ENCODE measurements around the gene TRABD2A.
"Not testable (repeated sequence)": the region's sequence is repeated elsewhere in the genome, so short reads cannot be mapped to it uniquely, and the experiment has no call there.

Gene TRABD2A

DNA sequence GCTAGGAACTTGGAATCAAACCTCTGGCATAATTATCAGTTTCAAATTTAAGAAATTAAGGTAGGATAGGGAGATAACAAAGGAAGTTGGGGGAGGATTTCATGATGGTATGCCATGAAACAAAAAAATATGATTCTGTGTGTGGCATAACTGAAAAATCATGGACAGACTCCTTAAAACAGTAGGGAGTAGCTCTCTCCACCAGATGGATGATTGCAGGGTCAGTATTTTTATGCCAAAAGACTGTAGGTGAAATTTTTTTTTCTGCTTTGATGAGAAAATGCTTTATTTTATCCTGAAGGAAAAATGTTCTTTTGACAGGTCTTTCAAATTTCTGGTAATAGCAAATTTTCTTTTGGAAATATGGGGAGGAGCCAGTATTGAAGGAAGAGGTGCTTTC, 94.3 kb downstream of the TRABD2A start:
- Histone ChIP-seq H3K9ac (no peak overlapping the region), H3K27ac (no peak overlapping the region), H3K27me3 (no peaks in the 10 kb centered on the region), H3K4me1 (peaks cover 14% of the 10 kb centered on the region), H3K9me3 (no peaks in the 10 kb centered on the region), H4K20me1 (no peaks in the 10 kb centered on the region), H3K36me3 (no peaks in the 10 kb centered on the region), H3K4me3 (no peak overlapping the region), H3K4me2 (no peak overlapping the region)
- TF ChIP-seq Cebpa-rat (IDR thresholded peaks at IDR 0.05) = no peak

DNA sequence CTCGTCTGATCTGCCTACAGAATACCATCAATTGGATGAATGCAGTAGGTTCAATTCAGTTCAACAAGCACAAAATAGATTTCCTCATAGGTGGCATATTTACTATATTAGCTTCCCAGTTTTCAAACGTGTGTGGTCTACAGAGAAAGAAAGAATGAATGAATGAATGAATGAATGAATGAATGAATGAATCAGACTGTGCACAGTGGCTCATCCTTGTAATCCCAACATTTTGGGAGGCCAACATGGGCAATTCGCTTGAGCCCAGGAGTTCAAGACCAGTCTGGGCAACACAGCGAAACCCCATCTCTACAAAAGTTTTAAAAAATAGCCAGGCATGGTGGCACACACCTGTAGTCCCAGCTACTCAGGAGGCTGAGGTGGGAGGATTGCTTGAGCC, 94.9 kb downstream of the TRABD2A start:
- H3K4me2 ChIP-seq = no peak overlapping the region
- H3K4me1 ChIP-seq = peaks cover 14% of the 10 kb centered on the region
- H4K20me1 ChIP-seq = no peaks in the 10 kb centered on the region
- no peak for TF ChIP-seq Cebpa-rat (IDR thresholded peaks at IDR 0.05)
- H3K9ac ChIP-seq = no peak overlapping the region
- H3K36me3 ChIP-seq = no peaks in the 10 kb centered on the region
- H3K27me3 ChIP-seq = no peaks in the 10 kb centered on the region
- H3K4me3 ChIP-seq = no peak overlapping the region
- no peak overlapping the region for H3K27ac ChIP-seq
- H3K9me3 ChIP-seq = no peaks in the 10 kb centered on the region

DNA sequence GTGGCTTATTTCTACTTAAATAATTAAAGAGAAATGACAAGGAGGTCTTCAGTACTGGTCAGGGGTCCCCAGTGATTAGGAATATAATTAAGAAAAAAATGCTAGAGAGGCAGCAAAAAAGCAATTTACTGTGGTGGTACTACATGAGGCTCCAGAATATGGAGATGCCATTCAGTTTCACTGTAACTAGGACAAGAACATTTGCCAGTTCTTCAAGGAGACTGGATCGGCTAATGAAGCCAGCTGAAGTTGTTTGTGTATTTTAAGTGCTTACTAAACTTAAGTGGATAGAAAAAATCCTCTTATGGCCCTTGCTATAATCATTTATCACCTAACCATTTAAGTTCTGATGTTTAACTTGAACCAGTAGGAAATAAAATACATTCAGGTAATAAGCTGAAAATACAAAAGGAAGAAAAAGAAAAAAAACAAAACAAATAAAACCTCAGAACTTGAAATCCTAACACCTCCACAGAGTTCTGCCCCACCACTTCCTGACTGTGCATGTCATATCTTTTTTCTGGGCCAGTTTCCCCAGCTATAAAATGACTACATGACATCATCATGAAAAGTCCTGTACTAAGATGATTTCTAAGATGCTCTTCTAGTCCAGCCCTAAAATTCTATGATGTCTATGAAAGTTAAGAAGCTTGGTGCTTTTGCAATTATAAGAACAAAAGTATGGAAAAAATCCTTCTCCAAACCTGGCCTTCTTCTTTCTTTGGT, 98.0 kb downstream of the TRABD2A start:
- peak overlapping the region; percentile 19; the same call in 1 of the 2 replicates for H3K4me2 ChIP-seq
- no peaks in the 10 kb centered on the region for H3K27me3 ChIP-seq
- H3K27ac ChIP-seq = no peak overlapping the region
- H3K9ac ChIP-seq = no peak overlapping the region
- no peaks in the 10 kb centered on the region for H4K20me1 ChIP-seq
- H3K9me3 ChIP-seq = no peaks in the 10 kb centered on the region
- no peaks in the 10 kb centered on the region for H3K36me3 ChIP-seq
- H3K4me3 ChIP-seq = no peak overlapping the region
- no peak for TF ChIP-seq Cebpa-rat (IDR thresholded peaks at IDR 0.05)
- H3K4me1 ChIP-seq = peaks cover 14% of the 10 kb centered on the region

DNA sequence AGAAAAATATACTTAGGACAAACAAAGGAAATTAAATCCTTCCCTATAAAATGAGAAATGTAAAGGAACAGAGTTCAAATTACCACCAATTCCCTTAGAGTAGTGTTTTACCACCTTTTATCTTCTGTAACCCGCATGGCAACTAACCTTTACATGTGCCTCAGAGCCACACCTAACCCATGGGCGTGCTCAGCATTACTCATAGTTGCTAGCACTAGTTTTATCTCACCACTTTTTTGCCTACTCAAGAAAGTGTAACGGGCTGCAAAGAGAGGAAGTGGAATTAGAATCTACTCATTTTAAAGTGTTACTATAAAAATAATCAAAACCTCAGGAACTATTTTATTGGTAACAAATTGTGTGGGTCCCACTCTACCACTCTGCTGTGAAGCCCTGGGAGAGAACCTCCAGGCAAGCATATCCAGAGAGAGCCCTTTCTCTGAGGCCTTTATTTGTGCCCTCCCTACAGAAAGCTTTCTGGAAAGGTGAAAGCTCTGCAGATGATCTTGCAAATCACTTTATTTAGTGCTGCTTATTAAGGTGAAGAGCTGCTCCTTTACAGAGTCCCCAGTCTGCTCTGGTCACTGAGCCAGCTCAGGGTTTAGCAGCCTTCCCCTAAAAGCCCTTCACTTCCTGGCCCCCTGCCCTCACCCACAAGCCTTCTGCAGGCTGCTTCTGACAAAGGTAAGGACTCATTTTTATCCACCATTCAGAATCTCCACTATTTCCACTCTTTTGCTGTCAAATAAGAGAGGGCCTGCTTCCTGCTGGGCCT, 98.8 kb downstream of the TRABD2A start:
- H3K27ac ChIP-seq = no peak overlapping the region
- H3K36me3 ChIP-seq = no peaks in the 10 kb centered on the region
- peak overlapping the region; percentile 19 for H3K4me2 ChIP-seq
- peaks cover 14% of the 10 kb centered on the region for H3K4me1 ChIP-seq
- H3K9me3 ChIP-seq = 0 out of 2 replicates have a peak, but pooled peaks cover 6% of the 10 kb centered on the region
- H3K27me3 ChIP-seq = no peaks in the 10 kb centered on the region
- TF ChIP-seq Cebpa-rat (IDR thresholded peaks at IDR 0.05) = no peak
- H3K9ac ChIP-seq = no peak overlapping the region
- no peak overlapping the region for H3K4me3 ChIP-seq
- no peaks in the 10 kb centered on the region for H4K20me1 ChIP-seq

DNA sequence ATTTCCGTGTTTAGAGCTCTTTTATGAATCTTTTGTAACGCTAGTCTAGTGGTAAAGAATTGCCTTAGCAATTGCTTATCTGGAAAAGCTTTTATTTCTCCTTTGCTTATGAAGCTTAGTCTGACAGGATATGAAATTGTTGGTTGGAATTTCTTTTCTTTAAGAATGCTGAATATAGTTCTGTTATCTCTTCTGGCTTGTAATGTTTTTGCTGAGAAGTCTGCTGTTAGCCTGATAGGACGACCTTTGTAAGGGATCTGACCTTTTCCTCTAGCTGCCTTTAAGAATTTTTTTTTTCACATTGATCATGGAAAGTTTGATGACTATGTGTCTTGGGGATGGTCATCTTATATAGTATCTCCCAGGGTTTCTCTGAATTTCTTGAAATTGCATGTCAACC, 101.1 kb downstream of the TRABD2A start:
- H3K27me3 ChIP-seq = no peaks in the 10 kb centered on the region
- no peak overlapping the region for H3K4me3 ChIP-seq
- H3K9ac ChIP-seq = no peak overlapping the region
- H3K27ac ChIP-seq = no peak overlapping the region
- no peak for TF ChIP-seq Cebpa-rat (IDR thresholded peaks at IDR 0.05)
- no peaks in the 10 kb centered on the region for H4K20me1 ChIP-seq
- H3K4me2 ChIP-seq = no peak overlapping the region
- H3K36me3 ChIP-seq = no peaks in the 10 kb centered on the region
- peaks cover 14% of the 10 kb centered on the region for H3K4me1 ChIP-seq
- peaks cover 14% of the 10 kb centered on the region for H3K9me3 ChIP-seq

DNA sequence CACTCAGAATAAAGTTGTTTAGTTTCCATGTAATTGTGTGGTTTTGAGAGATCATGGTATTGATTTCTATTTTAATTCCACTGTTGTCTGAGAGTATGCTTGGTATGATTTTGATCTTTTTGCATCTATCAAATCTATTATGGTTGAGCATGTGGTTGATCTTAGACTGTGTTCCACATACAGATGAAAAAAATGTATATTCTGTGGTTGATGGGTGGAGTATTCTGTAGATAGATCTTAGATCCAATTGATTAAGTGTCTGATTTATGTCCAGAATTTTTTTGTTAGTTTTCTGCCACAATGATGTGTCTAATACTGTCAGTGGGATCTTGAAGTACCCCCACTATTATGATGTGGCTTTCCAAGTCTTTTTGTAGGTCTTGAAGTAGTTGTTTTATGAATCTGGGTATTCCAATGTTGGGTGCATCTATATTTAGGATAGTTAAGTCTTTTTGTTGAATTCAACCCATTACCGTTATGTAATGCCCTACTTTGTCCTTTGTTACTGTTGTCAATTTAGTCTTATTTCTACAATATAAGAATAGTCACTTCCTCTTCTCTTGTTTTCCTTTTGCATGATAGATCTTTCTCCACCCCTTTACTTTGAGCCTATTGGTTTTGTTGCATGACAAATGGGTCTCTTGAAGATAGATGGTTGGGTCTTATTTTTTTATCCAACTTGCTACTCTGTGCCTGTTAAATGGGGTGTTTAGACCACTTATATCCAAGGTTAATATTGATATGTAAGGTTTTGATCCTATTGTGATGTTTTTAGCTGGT, 101.8 kb downstream of the TRABD2A start:
- no peak for TF ChIP-seq Cebpa-rat (IDR thresholded peaks at IDR 0.05)
- Histone ChIP-seq H3K9me3 (peaks cover 19% of the 10 kb centered on the region), H3K27ac (no peak overlapping the region), H3K4me2 (no peak overlapping the region), H4K20me1 (no peaks in the 10 kb centered on the region), H3K4me3 (no peak overlapping the region), H3K9ac (no peak overlapping the region), H3K36me3 (no peaks in the 10 kb centered on the region), H3K4me1 (peaks cover 14% of the 10 kb centered on the region), H3K27me3 (no peaks in the 10 kb centered on the region)

DNA sequence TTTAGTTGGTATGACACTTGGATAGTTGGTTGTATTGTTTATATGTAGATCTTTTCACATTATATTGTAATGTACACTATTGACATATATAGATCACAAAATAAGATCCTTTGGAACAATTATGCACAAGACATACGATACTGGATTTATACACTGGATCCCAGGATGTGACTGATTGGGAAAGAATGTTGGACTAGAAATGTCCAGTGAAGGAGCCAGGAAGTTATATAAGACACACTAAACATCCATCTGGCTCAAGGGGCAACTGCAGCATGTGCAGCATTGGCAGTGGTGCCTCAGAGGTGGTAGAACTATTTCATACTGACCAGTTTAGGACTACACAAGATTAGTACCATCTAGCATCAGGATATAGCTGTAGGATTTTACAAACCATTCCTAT, 104.9 kb downstream of the TRABD2A start:
- no peaks in the 10 kb centered on the region for H4K20me1 ChIP-seq
- no peak for TF ChIP-seq Cebpa-rat (IDR thresholded peaks at IDR 0.05)
- H3K9me3 ChIP-seq = peaks cover 32% of the 10 kb centered on the region
- no peaks in the 10 kb centered on the region for H3K4me1 ChIP-seq
- H3K9ac ChIP-seq = no peak overlapping the region
- no peak overlapping the region for H3K27ac ChIP-seq
- no peak overlapping the region for H3K4me3 ChIP-seq
- H3K36me3 ChIP-seq = no peaks in the 10 kb centered on the region
- H3K27me3 ChIP-seq = no peaks in the 10 kb centered on the region
- no peak overlapping the region for H3K4me2 ChIP-seq

DNA sequence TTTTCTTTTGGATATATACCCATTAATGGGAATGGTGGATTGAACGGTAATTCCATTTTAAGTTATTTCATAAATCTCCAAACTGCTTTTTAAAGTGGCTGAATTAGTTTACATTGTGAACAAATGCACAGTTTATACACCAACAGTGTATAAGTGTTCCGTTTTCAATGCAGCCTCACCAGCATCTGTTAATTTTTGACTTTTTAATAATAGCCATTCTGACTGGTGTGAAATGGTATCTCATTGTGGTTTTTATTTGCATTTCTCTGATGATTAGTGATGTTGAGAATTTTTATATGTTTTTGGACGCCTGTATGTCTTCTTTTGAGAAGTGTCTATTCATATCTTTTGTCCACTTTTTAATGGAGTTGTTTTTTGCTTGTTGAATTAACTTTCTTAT, 107.3 kb downstream of the TRABD2A start:
- not testable (repeated sequence) for H3K4me1 ChIP-seq, H3K4me2 ChIP-seq, H3K9ac ChIP-seq, H3K27me3 ChIP-seq, H3K36me3 ChIP-seq, H3K27ac ChIP-seq, H4K20me1 ChIP-seq, H3K4me3 ChIP-seq
- peaks cover 37% of the 10 kb centered on the region for H3K9me3 ChIP-seq
